HFFc6 (cell line): ENCODE measurements around the gene EPHB3. TPM values are rescaled to one million over a fixed set of nuclear protein-coding genes. Genes with fewer than 3 reads are reported as not detected.

ENCODE experiments used
- DNase-seq: peaks from one replicate; pipeline ENCODE4 v3.0.0-alpha.2; 2018
- H3K27ac Mint-ChIP-seq: 2 replicates; pipeline ENCODE4 v1.8.0; 2020; ENCODE audit warnings: mild to moderate bottlenecking, mixed read lengths
- H3K27me3 Mint-ChIP-seq: 2 replicates; pipeline ENCODE4 v1.8.0; 2021; ENCODE audit warnings: mild to moderate bottlenecking, moderate library complexity, mixed read lengths; ENCODE audit not compliant: insufficient read depth
- H3K36me3 Mint-ChIP-seq: 2 replicates; pipeline ENCODE4 v1.8.0; 2021; ENCODE audit warnings: low read depth, mixed read lengths
- H3K4me1 Mint-ChIP-seq: 2 replicates; pipeline ENCODE4 v1.8.0; 2020; ENCODE audit warnings: low read depth, mixed read lengths
- H3K4me3 Mint-ChIP-seq: 2 replicates; pipeline ENCODE4 v1.8.0; 2020; ENCODE audit warnings: mild to moderate bottlenecking, moderate library complexity, mixed read lengths
- H3K9me3 Mint-ChIP-seq: 2 replicates; pipeline ENCODE4 v1.8.0; 2020; ENCODE audit warnings: mild to moderate bottlenecking, mixed read lengths
- CTCF ChIP-seq: fragments of 200-600 bp; sonication (generic); IDR thresholded peaks from 2 replicates; pipeline ENCODE4 v1.5.0; 2021; ENCODE audit warnings: antibody characterized with exemption, mild to moderate bottlenecking
- total RNA-seq, 6 experiments: library from RNA; stranded (reverse); fragmentation: NEBNext Ultra II Directional; extraction: Animal tissue kit (Norgen Biotek cat#: 25700); gene quantifications; 2 replicates in 1 of 6; 3 replicates in 5 of 6; pipeline ENCODE4 v1.2.3, GENCODE V29; 2021

The EPHB3 gene
- total RNA-seq, 6 experiments from 2014 or later, result 3.0 to 6.6 (median 3.6) TPM

- Mint-ChIP-seq H3K27ac (no peak overlapping the region), H3K27me3 (no peaks in the 10 kb centered on the region; the same call in 1 of the 2 replicates), H3K4me1 (no peaks in the 10 kb centered on the region), H3K9me3 (no peaks in the 10 kb centered on the region), H3K36me3 (peaks cover 8% of the 10 kb centered on the region; the same call in 1 of the 2 replicates), H3K4me3 (no peak overlapping the region)
- TF ChIP-seq CTCF, result no peak
- no peak for DNase-seq
Measured at GRCh38 chr3:184576457-184577240, 15.1 kb downstream of the EPHB3 start.

GRCh38 chr3:184577546-184577945 is 16.0 kb downstream of the EPHB3 start:
- no peak overlapping the region for H3K27ac Mint-ChIP-seq
- H3K27me3 Mint-ChIP-seq, result no peaks in the 10 kb centered on the region; the same call in 1 of the 2 replicates
- no peak for DNase-seq
- no peak overlapping the region for H3K4me3 Mint-ChIP-seq
- H3K36me3 Mint-ChIP-seq, result peaks cover 8% of the 10 kb centered on the region; the same call in 1 of the 2 replicates
- H3K4me1 Mint-ChIP-seq, result no peaks in the 10 kb centered on the region
- no peak for TF ChIP-seq CTCF
- H3K9me3 Mint-ChIP-seq, result no peaks in the 10 kb centered on the region

DNA sequence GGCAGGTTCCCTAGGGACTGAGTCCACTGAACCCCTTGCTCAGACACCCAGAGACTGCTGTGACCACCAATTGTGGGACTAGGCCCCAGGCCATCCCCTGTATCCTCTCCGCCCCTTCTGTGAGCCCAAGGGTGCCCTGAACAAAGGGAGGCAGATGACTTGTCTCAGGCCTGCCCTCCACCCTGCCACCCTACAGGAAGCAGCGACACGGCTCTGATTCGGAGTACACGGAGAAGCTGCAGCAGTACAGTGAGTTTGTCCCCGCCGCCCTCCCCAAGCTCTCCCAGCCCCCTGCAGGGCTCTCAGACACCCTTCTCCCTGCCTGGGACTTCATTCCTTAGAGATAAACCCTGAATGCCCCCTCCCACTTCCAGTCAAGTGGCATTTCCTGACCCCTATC is 16.6 kb downstream of the EPHB3 start:
- H3K27ac Mint-ChIP-seq, result no peak overlapping the region
- no peaks in the 10 kb centered on the region for H3K9me3 Mint-ChIP-seq
- H3K36me3 Mint-ChIP-seq, result peaks cover 8% of the 10 kb centered on the region; the same call in 1 of the 2 replicates
- no peak overlapping the region for H3K4me3 Mint-ChIP-seq
- no peaks in the 10 kb centered on the region for H3K4me1 Mint-ChIP-seq
- no peak for TF ChIP-seq CTCF
- no peaks in the 10 kb centered on the region; the same call in 1 of the 2 replicates for H3K27me3 Mint-ChIP-seq
- no peak for DNase-seq

GRCh38 chr3:184578822-184579221 is 17.2 kb downstream of the EPHB3 start:
- no peak for DNase-seq
- H3K36me3 Mint-ChIP-seq, result peaks cover 8% of the 10 kb centered on the region; the same call in 1 of the 2 replicates

DNA sequence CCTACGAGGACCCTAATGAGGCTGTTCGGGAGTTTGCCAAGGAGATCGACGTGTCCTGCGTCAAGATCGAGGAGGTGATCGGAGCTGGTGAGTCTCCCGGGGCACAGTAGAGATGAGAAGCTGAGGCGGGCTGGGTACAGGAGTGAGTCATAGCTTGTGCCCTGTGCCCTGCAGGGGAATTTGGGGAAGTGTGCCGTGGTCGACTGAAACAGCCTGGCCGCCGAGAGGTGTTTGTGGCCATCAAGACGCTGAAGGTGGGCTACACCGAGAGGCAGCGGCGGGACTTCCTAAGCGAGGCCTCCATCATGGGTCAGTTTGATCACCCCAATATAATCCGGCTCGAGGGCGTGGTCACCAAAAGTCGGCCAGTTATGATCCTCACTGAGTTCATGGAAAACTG is 17.9 kb downstream of the EPHB3 start:
- Mint-ChIP-seq H3K4me3 (no peak overlapping the region), H3K27ac (no peak overlapping the region)
- no peak for DNase-seq

More at GRCh38 chr3:184578822-184579221, 17.2 kb downstream of the EPHB3 start:
- no peaks in the 10 kb centered on the region; the same call in 1 of the 2 replicates for H3K27me3 Mint-ChIP-seq
- H3K4me3 Mint-ChIP-seq, result no peak overlapping the region
- H3K27ac Mint-ChIP-seq, result no peak overlapping the region
- TF ChIP-seq CTCF, result no peak
- H3K9me3 Mint-ChIP-seq, result no peaks in the 10 kb centered on the region
- no peaks in the 10 kb centered on the region for H3K4me1 Mint-ChIP-seq

More for the DNA sequence above, 17.9 kb downstream of the EPHB3 start:
- TF ChIP-seq CTCF, result no peak
- Mint-ChIP-seq H3K9me3 (no peaks in the 10 kb centered on the region), H3K36me3 (peaks cover 8% of the 10 kb centered on the region; the same call in 1 of the 2 replicates), H3K27me3 (no peaks in the 10 kb centered on the region; the same call in 1 of the 2 replicates), H3K4me1 (no peaks in the 10 kb centered on the region)
